Bronchial epithelial cell (primary cell): Measurements from ENCODE around the gene SSTR3. TPM values are rescaled to one million over a fixed set of nuclear protein-coding genes. Genes with fewer than 3 reads are reported as not detected.
A peak's percentile ranks its signal among the peaks of the same experiment; 100 is the strongest.

Experiments
- DNase-seq: peaks from one replicate; pipeline ENCODE4 v3.0.0-alpha.2; 2010; ENCODE audit warnings: low read depth
- FAIRE-seq: peaks from 2 replicates; lab custom pipeline; 2011; peaks lifted over from hg19 to GRCh38; lab: Jason Lieb, UNC
- H3K27me3 ChIP-seq: 2 replicates; pipeline ENCODE4 v1.5.1; 2011; ENCODE audit warnings: low read length; ENCODE audit not compliant: control insufficient read depth, insufficient read depth
- H3K36me3 ChIP-seq: 2 replicates; pipeline ENCODE4 v1.5.1; 2011; ENCODE audit warnings: low read length; ENCODE audit not compliant: control insufficient read depth, insufficient read depth
- H3K4me3 ChIP-seq: 2 replicates; pipeline ENCODE4 v1.5.1; 2011; ENCODE audit warnings: mild to moderate bottlenecking, low read depth, low read length, control low read depth
- total RNA-seq: library from RNA; depleted of rRNA; stranded (reverse); fragments of >200 nt; gene quantifications from 2 replicates; pipeline ENCODE4 v1.2.1, GENCODE V29; 2014
- TF ChIP-seq, protein P1 (sequence below): IDR thresholded peaks from 2 replicates; pipeline ENCODE4 v1.5.1; 2011; ENCODE audit warnings: mild to moderate bottlenecking, moderate library complexity, low read length, control low read depth, inconsistent platforms; ENCODE audit not compliant: insufficient read depth, severe bottlenecking

The SSTR3 gene
- total RNA-seq, result not detected in 2 replicates

- TF ChIP-seq, protein P1, sequence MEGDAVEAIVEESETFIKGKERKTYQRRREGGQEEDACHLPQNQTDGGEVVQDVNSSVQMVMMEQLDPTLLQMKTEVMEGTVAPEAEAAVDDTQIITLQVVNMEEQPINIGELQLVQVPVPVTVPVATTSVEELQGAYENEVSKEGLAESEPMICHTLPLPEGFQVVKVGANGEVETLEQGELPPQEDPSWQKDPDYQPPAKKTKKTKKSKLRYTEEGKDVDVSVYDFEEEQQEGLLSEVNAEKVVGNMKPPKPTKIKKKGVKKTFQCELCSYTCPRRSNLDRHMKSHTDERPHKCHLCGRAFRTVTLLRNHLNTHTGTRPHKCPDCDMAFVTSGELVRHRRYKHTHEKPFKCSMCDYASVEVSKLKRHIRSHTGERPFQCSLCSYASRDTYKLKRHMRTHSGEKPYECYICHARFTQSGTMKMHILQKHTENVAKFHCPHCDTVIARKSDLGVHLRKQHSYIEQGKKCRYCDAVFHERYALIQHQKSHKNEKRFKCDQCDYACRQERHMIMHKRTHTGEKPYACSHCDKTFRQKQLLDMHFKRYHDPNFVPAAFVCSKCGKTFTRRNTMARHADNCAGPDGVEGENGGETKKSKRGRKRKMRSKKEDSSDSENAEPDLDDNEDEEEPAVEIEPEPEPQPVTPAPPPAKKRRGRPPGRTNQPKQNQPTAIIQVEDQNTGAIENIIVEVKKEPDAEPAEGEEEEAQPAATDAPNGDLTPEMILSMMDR, result no peak
- Histone ChIP-seq H3K4me3 (no peak within 1 kb of the TSS), H3K36me3 (no peaks in the 10 kb centered on the region), H3K27me3 (no peaks in the 10 kb centered on the region)
- DNase-seq (no peak), FAIRE-seq (no peak)
These were observed at the start of gene SSTR3 for GRCh38 chr22:37212174-37212906. Gene SSTR3, minus strand, starts transcription at chr22:37212477. Its CDS starts 4,674 bp downstream, at chr22:37207803.

- TF ChIP-seq, protein P1, result peak; percentile 95
- DNase-seq (no peak), FAIRE-seq (no peak)
- Histone ChIP-seq H3K36me3 (no peaks in the 10 kb centered on the region), H3K4me3 (no peak overlapping the region), H3K27me3 (no peaks in the 10 kb centered on the region)
These were observed 48.6 kb upstream of the SSTR3 start for GRCh38 chr22:37260901-37261336.

DNA sequence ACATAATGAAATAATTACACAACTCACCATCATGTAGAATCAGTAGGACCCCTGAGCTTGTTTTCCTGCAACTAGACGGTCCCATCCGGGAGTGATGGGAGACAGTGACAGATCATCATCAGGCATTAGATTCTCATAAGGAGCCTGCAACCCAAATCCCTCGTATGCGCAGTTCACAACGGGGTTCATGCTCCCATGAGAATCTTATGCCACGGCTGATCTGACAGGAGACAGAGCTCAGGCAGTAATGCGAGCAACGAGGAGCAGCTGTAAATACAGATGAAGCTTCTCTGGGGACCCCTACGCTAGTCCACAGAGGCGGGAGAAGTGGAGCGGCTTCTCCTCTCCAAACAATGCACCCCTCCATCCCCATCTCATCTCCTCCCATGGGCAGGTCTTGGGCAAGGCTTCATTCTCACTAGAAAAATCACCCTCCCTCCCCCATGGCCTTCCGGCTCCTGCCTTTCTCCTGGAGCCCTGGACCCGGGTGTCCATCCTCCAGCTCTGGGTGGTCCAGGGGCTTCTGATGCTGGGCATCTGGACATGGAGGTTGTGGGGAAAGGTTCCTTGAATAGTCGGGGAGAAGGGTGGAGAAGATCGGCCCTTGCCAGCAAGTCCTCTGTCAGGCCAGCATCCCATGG is 48.0 kb upstream of the SSTR3 start:
- DNase-seq (no peak), FAIRE-seq (no peak)
- H3K27me3 ChIP-seq, result no peaks in the 10 kb centered on the region
- no peaks in the 10 kb centered on the region for H3K36me3 ChIP-seq
- no peak overlapping the region for H3K4me3 ChIP-seq
- TF ChIP-seq, protein P1, result no peak

GRCh38 chr22:37259540-37260029 is 47.3 kb upstream of the SSTR3 start:
- Histone ChIP-seq H3K36me3 (no peaks in the 10 kb centered on the region), H3K27me3 (no peaks in the 10 kb centered on the region), H3K4me3 (no peak overlapping the region)
- no peak for FAIRE-seq
- peak; percentile 40 for DNase-seq
- TF ChIP-seq, protein P1, result peak; percentile 78

DNA sequence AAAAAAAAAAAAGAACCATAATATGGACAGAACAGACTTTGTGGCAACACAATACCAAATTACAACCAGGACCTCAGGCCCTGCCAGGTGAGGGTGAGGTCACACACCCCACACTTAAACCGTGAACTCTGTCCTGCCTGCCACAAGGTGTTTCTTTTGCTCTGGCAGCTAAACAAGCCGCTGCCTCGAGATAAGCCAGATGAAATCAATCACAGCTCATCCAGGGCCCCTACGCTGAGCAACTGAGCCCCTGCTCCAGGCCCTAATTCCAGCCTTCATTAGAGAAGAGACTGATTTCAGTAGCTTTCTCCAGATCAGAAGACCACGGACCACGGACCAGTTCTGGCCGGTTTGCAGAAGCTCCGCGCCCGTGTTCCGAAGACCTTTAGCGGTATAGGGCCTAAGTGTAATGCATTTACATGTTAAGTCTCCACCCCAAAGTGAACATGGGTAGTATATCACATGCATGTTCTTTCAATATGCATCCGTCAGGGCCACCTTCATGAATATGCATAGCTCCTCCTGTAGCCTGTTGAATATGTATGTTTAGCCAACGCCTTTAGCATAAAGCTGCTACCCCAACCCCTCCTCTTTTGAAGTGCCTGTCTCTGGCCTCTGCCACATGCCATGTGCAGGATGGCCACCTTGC is 46.6 kb upstream of the SSTR3 start:
- Histone ChIP-seq H3K36me3 (no peaks in the 10 kb centered on the region), H3K4me3 (no peak overlapping the region), H3K27me3 (no peaks in the 10 kb centered on the region)
- FAIRE-seq, result no peak
- TF ChIP-seq, protein P1, result no peak
- no peak for DNase-seq
